Thyroid gland (tissue), 4 donors: Measurements from ENCODE around the gene GNL3. TPM values are rescaled to one million over a fixed set of nuclear protein-coding genes. Genes with fewer than 3 reads are reported as not detected.

ENCODE experiments used
- DNase-seq, 2 donors: peaks; one replicate each; pipeline ENCODE4 v3.0.0-alpha.2; 2019
- H3K27ac ChIP-seq, 3 donors: fragments of 200-600 bp; sonication (generic); 1 replicate in 2 of 3; 2 replicates in 1 of 3; pipeline ENCODE4 v1.5.1; 2016 to 2019; ENCODE audit warnings: mild to moderate bottlenecking in 1 of 3, moderate library complexity in 1 of 3
- H3K27me3 ChIP-seq: fragments of 200-600 bp; sonication (generic); one replicate; pipeline ENCODE4 v1.5.1; 2019
- H3K36me3 ChIP-seq, 2 donors: fragments of 200-600 bp; sonication (generic); one replicate each; pipeline ENCODE4 v1.5.1; 2016 to 2019
- H3K4me1 ChIP-seq, 2 donors: fragments of 200-600 bp; sonication (generic); one replicate each; pipeline ENCODE4 v1.5.1; 2017 to 2019
- H3K4me3 ChIP-seq, 3 donors: fragments of 200-600 bp; sonication (generic); replicated peaks in 1 of 3; 1 replicate in 2 of 3; 2 replicates in 1 of 3; pipeline ENCODE4 v1.5.1; 2016; ENCODE audit warnings: mild to moderate bottlenecking in 1 of 3
- H3K9me3 ChIP-seq: fragments of 200-600 bp; sonication (generic); one replicate; pipeline ENCODE4 v1.5.1; 2017
- CTCF ChIP-seq, 6 experiments: fragments of 200-600 bp in 3 of 6; fragments of 450-650 bp in 3 of 6; sonication (generic) in 3 of 6; IDR thresholded peaks; one replicate each; pipeline ENCODE4 v1.5.1; 2016 to 2019; ENCODE audit warnings: antibody characterized with exemption in 6 of 6, mild to moderate bottlenecking in 2 of 6, inconsistent platforms in 1 of 6, moderate library complexity in 1 of 6
- POLR2A ChIP-seq, 2 donors: fragments of 450-650 bp; IDR thresholded peaks; one replicate each; pipeline ENCODE4 v1.6.1; 2017; ENCODE audit warnings: antibody characterized with exemption in 2 of 2, mild to moderate bottlenecking in 2 of 2, moderate library complexity in 1 of 2
- WGBS, 2 donors: methylation state at CpG; one replicate each; pipeline ENCODE4 v1.1.5; 2017; 5-methylcytosine and 5-hydroxymethylcytosine counted together
- intact Hi-C: fragments of 100-400 bp; cut with DNase I; formaldehyde crosslinking; loops from one replicate; pipeline ENCODE4 v1.15.1; 2023
- total RNA-seq, 4 donors: library from RNA; depleted of rRNA; stranded (reverse); fragments of >200 nt; gene quantifications; one replicate each; pipeline ENCODE4 v1.2.3, GENCODE V29; 2016

Gene GNL3
- total RNA-seq, 4 donors from 2014 or later = 39.2 to 68.4 (median 41.7) TPM

- WGBS, 2 donors = 88 to 96% methylated on average over 1 of the region's 1 CpG
- H3K9me3 ChIP-seq = no peaks in the 10 kb centered on the region
- intact Hi-C loops = no loop called here
- peaks cover 5 to 11% of the 10 kb centered on the region in 2 donors for H3K4me1 ChIP-seq
- no peak for TF ChIP-seq CTCF (IDR thresholded peaks at IDR 0.05)
- peaks cover 23 to 29% of the 10 kb centered on the region in 2 donors for H3K36me3 ChIP-seq
- H3K27me3 ChIP-seq = no peaks in the 10 kb centered on the region
- DNase-seq = no peak
- H3K27ac ChIP-seq = peak overlapping the region; percentile 59 to 92 (median 80)
- no peak overlapping the region for H3K4me3 ChIP-seq
Measured at GRCh38 chr3:52650439-52650838, 35.4 kb upstream of the GNL3 start.

- Histone ChIP-seq H3K27ac (peak overlapping the region in 1 of 3 donors; percentile 92), H3K4me3 (no peak overlapping the region), H3K27me3 (no peaks in the 10 kb centered on the region), H3K4me1 (peaks cover 5 to 11% of the 10 kb centered on the region in 2 donors), H3K9me3 (no peaks in the 10 kb centered on the region), H3K36me3 (peaks cover 34 to 39% of the 10 kb centered on the region in 2 donors)
- TF ChIP-seq POLR2A (IDR thresholded peaks at IDR 0.05) (no peak), CTCF (IDR thresholded peaks at IDR 0.05) (no peak)
- DNase-seq = no peak
- intact Hi-C loops = no loop called here
Measured at GRCh38 chr3:52651592-52651991, 34.2 kb upstream of the GNL3 start.

- Histone ChIP-seq H3K9me3 (no peaks in the 10 kb centered on the region), H3K27me3 (no peaks in the 10 kb centered on the region), H3K4me1 (no peaks in the 10 kb centered on the region), H3K36me3 (peaks cover 48 to 53% of the 10 kb centered on the region in 2 donors), H3K4me3 (no peak overlapping the region), H3K27ac (no peak overlapping the region)
- no peak for TF ChIP-seq CTCF (IDR thresholded peaks at IDR 0.05)
- TF ChIP-seq POLR2A (IDR thresholded peaks at IDR 0.05) = no peak
- intact Hi-C loops = no loop called here
- no peak for DNase-seq
- WGBS, 2 donors = 92 to 97% methylated on average over 3 of the region's 3 CpGs
Measured at GRCh38 chr3:52655895-52656294, 29.9 kb upstream of the GNL3 start.

- H3K36me3 ChIP-seq = peaks cover 41 to 58% of the 10 kb centered on the region in 2 donors
- intact Hi-C loops = no loop called here
- no peaks in the 10 kb centered on the region for H3K9me3 ChIP-seq
- DNase-seq = no peak
- 79 to 90% methylated on average over 3 of the region's 3 CpGs for WGBS, 2 donors
- no peaks in the 10 kb centered on the region for H3K27me3 ChIP-seq
- TF ChIP-seq POLR2A (IDR thresholded peaks at IDR 0.05) (no peak), CTCF (IDR thresholded peaks at IDR 0.05) (no peak)
- no peak overlapping the region for H3K27ac ChIP-seq
- H3K4me1 ChIP-seq = no peaks in the 10 kb centered on the region
- no peak overlapping the region for H3K4me3 ChIP-seq
Measured at GRCh38 chr3:52660046-52660445, 25.8 kb upstream of the GNL3 start.

GRCh38 chr3:52663098-52663497 lies 22.7 kb upstream of the GNL3 start:
- no peak for DNase-seq
- Histone ChIP-seq H3K4me1 (no peaks in the 10 kb centered on the region), H3K36me3 (peaks cover 20 to 41% of the 10 kb centered on the region in 2 donors), H3K27me3 (no peaks in the 10 kb centered on the region), H3K27ac (no peak overlapping the region), H3K9me3 (no peaks in the 10 kb centered on the region), H3K4me3 (no peak overlapping the region)
- intact Hi-C loops = no loop called here
- WGBS, 2 donors = 93 to 95% methylated on average over 3 of the region's 3 CpGs
- TF ChIP-seq POLR2A (IDR thresholded peaks at IDR 0.05) (no peak), CTCF (IDR thresholded peaks at IDR 0.05) (no peak)
